K562 (cell line): ENCODE data around the gene PREX1. TPM values are rescaled to one million over a fixed set of nuclear protein-coding genes. Genes with fewer than 3 reads are reported as not detected.

ENCODE experiments used
- CAMTA2 ChIP-seq: fragments of 250-450 bp; sonication (Bioruptor Pico); conservative IDR thresholded peaks from 2 replicates; pipeline ENCODE4 v1.5.1; 2022
- CBFA2T3 ChIP-seq: fragments of 450-650 bp; IDR thresholded peaks from 2 replicates; pipeline ENCODE4 v1.6.1; 2017
- CHCHD3 ChIP-seq: fragments of 250-450 bp; sonication (Bioruptor Pico); IDR thresholded peaks from 2 replicates; pipeline ENCODE4 v2.1.2; 2022; ENCODE audit warnings: mild to moderate bottlenecking
- CHD4 ChIP-seq: fragments of 200-600 bp; sonication (generic); IDR thresholded peaks from 3 replicates; pipeline ENCODE4 v1.6.1; 2012; ENCODE audit warnings: low read depth, mild to moderate bottlenecking, mixed read lengths, low read length, inconsistent platforms; ENCODE audit not compliant: insufficient read depth, insufficient replicate concordance, poor library complexity, severe bottlenecking
- CREM ChIP-seq: IDR thresholded peaks from 2 replicates; pipeline ENCODE4 v1.6.1; 2014; ENCODE audit warnings: antibody characterized with exemption, low read depth
- ELF4 ChIP-seq: fragments of 450-650 bp; formaldehyde crosslinking; IDR thresholded peaks from 2 replicates; pipeline ENCODE4 v1.4.0; 2022; ENCODE audit warnings: missing genetic modification characterization
- EP400 ChIP-seq: fragments of 450-650 bp; IDR thresholded peaks from 2 replicates; pipeline ENCODE4 v1.6.1; 2017; ENCODE audit warnings: antibody characterized with exemption, mild to moderate bottlenecking, moderate library complexity
- ETV6 ChIP-seq, 3 experiments: fragments of 150-350 bp in 1 of 3; sonication (generic) in 1 of 3; formaldehyde crosslinking in 1 of 3; IDR thresholded peaks; 2 replicates each; pipeline versions ENCODE4 v1.6.1 to v1.8.0; 2014 to 2022; ENCODE audit warnings: borderline replicate concordance in 2 of 3, low read depth in 2 of 3, antibody characterized with exemption in 1 of 3, low read length in 1 of 3, mild to moderate bottlenecking in 1 of 3, missing genetic modification reagents in 1 of 3
- FOXO4 ChIP-seq: fragments of 450-650 bp; formaldehyde crosslinking; IDR thresholded peaks from 2 replicates; pipeline ENCODE4 v1.4.0; 2020; ENCODE audit warnings: mild to moderate bottlenecking, moderate library complexity
- GABPB2 ChIP-seq: fragments of 250-450 bp; sonication (Bioruptor Pico); conservative IDR thresholded peaks from 2 replicates; pipeline ENCODE4 v1.5.1; 2021; ENCODE audit warnings: mild to moderate bottlenecking
- HIVEP1 ChIP-seq: fragments of 250-450 bp; sonication (Bioruptor Pico); IDR thresholded peaks from 2 replicates; pipeline ENCODE4 v1.4.0; 2020; ENCODE audit warnings: mild to moderate bottlenecking
- HOXB6 ChIP-seq: fragments of 250-450 bp; sonication (Bioruptor Pico); IDR thresholded peaks from 2 replicates; pipeline ENCODE4 v1.5.1; 2022; ENCODE audit warnings: mild to moderate bottlenecking, borderline replicate concordance
- LCOR ChIP-seq: sonication (generic); formaldehyde crosslinking; IDR thresholded peaks from 2 replicates; pipeline ENCODE4 v1.8.0; 2022; ENCODE audit warnings: mild to moderate bottlenecking, missing genetic modification reagents
- MTA1 ChIP-seq: fragments of 450-650 bp; IDR thresholded peaks from 2 replicates; pipeline ENCODE4 v1.6.1; 2017; ENCODE audit warnings: borderline replicate concordance
- NFE2 ChIP-seq: IDR thresholded peaks from 2 replicates; pipeline ENCODE4 v1.6.1; 2014; ENCODE audit warnings: antibody characterized with exemption, low read depth
- NFIC ChIP-seq: fragments of 450-650 bp; IDR thresholded peaks from 2 replicates; pipeline ENCODE4 v1.6.1; 2017; ENCODE audit warnings: mild to moderate bottlenecking, inconsistent platforms
- NKRF ChIP-seq: fragments of 450-650 bp; IDR thresholded peaks from 2 replicates; pipeline ENCODE4 v1.6.1; 2016; ENCODE audit warnings: borderline replicate concordance
- RB1 ChIP-seq: fragments of 450-650 bp; IDR thresholded peaks from 2 replicates; pipeline ENCODE4 v1.6.1; 2017; ENCODE audit warnings: low read depth, mild to moderate bottlenecking
- SMARCE1 ChIP-seq: fragments of 450-650 bp; IDR thresholded peaks from 2 replicates; pipeline ENCODE4 v1.7.1; 2016; ENCODE audit warnings: mild to moderate bottlenecking
- TBL1XR1 ChIP-seq, 2 experiments: IDR thresholded peaks; 2 replicates each; pipeline ENCODE4 v1.6.1; 2012; ENCODE audit warnings: improper control_type of control experiment in 2 of 2, low read length in 2 of 2, mild to moderate bottlenecking in 1 of 2
- TRIM24 ChIP-seq, 2 experiments: fragments of 450-650 bp; IDR thresholded peaks; 2 replicates each; pipeline ENCODE4 v1.6.1; 2016
- WHSC1 ChIP-seq: IDR thresholded peaks from one replicate; pipeline ENCODE4 v1.6.1; 2012; ENCODE audit warnings: low read length, control low read depth, inconsistent platforms
- XRCC3 ChIP-seq: fragments of 450-650 bp; IDR thresholded peaks from 2 replicates; pipeline ENCODE4 v1.6.1; 2017; ENCODE audit warnings: mild to moderate bottlenecking, moderate library complexity
- ZBTB7A ChIP-seq: IDR thresholded peaks from 2 replicates; pipeline ENCODE4 v1.6.1; 2011; ENCODE audit warnings: low read depth, mild to moderate bottlenecking, low read length, moderate library complexity, borderline replicate concordance; ENCODE audit not compliant: control insufficient read depth
- ZFP30 ChIP-seq: fragments of 250-450 bp; sonication (Bioruptor Pico); IDR thresholded peaks from 2 replicates; pipeline ENCODE4 v1.8.0; 2022; ENCODE audit warnings: moderate library complexity, mild to moderate bottlenecking, inconsistent platforms, borderline replicate concordance
- ZFX ChIP-seq: sonication (generic); formaldehyde crosslinking; IDR thresholded peaks from 2 replicates; pipeline ENCODE4 v1.8.0; 2022; ENCODE audit warnings: mild to moderate bottlenecking, missing genetic modification reagents, moderate library complexity
- ZNF23 ChIP-seq: fragments of 250-450 bp; sonication (Bioruptor Pico); IDR thresholded peaks from 2 replicates; pipeline ENCODE4 v1.4.0; 2020; ENCODE audit warnings: mild to moderate bottlenecking
- ZNF384 ChIP-seq: IDR thresholded peaks from 2 replicates; pipeline ENCODE4 v1.6.1; 2012; ENCODE audit warnings: low read depth, low read length, improper control_type of control experiment
- ZNF436 ChIP-seq: fragments of 250-450, 450-650 bp; sonication (Bioruptor Pico); formaldehyde crosslinking; IDR thresholded peaks from 2 replicates; pipeline ENCODE4 v1.7.0; 2020; ENCODE audit warnings: mild to moderate bottlenecking
- polyA plus RNA-seq, 8 experiments: library from polyadenylated mRNA; depleted of rRNA in 4 of 8; stranded (reverse) in 5 of 8; unstranded in 3 of 8; fragments of >200 nt; fragmentation: Nextera tagmentation in 2 of 8; fragmentation: Illumina TruSeq in 1 of 8; extraction: Ambion mirVana in 2 of 8; extraction: Trizol in 1 of 8; gene quantifications; 2 replicates each; pipeline versions ENCODE4 v1.2.1 to v1.2.3, GENCODE V29; 2011 to 2014; ENCODE audit warnings: inconsistent platforms in 1 of 8, missing spikeins in 1 of 8
- total RNA-seq, 7 experiments: library from RNA; depleted of rRNA in 6 of 7; stranded (reverse); fragments of >200 nt in 6 of 7; fragmentation: Illumina TruSeq in 2 of 7; extraction: Trizol in 2 of 7; gene quantifications; 2 replicates each; pipeline versions ENCODE4 v1.2.1 to v1.2.3, GENCODE V29; 2011 to 2021; ENCODE audit warnings: low replicate concordance in 1 of 7

PREX1 gene
- total and polyA plus RNA-seq, 9 of the 15 experiments (the other 6 are each of a cell fraction or from before 2014, with no cell fraction given) = 0.37 to 10.4 (median 4.8) TPM

DNA sequence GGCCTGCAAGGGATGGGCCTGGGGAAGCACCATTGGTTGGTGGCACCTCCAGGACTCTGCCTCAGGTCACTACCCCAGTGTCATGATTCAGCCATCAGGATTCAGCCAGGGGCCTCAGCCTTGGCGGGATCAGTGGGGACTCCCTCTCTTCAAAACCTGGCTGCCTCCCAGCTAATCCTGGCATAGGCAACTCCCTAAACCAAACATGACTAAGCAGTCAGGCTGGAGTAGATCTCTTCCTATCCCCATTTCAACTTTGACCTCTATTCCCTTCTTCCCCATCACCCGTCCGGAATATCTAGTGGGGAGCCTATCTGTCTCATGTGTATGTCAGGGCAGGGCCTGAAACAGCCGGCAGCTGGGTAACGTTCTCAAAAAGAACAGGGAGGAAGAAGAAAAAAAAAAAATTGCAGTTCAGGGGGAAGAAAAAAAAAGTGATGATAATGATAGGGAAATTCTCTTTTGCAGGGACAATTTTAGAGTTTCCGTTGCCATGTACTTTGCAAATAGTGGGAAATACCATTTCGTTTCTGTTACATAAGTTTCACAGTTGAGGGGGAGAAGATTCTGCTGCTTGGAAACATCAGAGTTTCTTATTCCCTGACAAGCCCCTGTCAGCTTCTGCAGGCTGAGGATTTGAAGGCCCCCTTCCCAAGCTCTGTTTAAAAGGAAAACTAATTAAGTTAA, 4.1 kb upstream of the PREX1 start (continued):
- TF ChIP-seq ZBTB7A = no peak
- TF ChIP-seq GABPB2 (CRISPR knock-in tag) = no peak
- TF ChIP-seq CREM = no peak
- 0 out of 4 replicates have a peak, but pooled peaks of 1 of the 2 experiments have one; percentile 9 for TF ChIP-seq TRIM24 (IDR thresholded peaks at IDR 0.05)
- TF ChIP-seq ZFX (CRISPR knock-in tag) = no peak
- peak; percentile 71 for TF ChIP-seq NFIC
- TF ChIP-seq XRCC3 = no peak
- no peak for TF ChIP-seq ZNF23
- no peak for TF ChIP-seq FOXO4 (CRISPR knock-in tag)
- TF ChIP-seq ZNF384 = peak; percentile 54
- no peak for TF ChIP-seq EP400
- TF ChIP-seq LCOR (CRISPR knock-in tag) = no peak
- TF ChIP-seq CBFA2T3 = 0 out of 2 replicates have a peak, but pooled peaks have one; percentile 12
- TF ChIP-seq CHCHD3 = no peak
- no peak for TF ChIP-seq MTA1
- no peak for TF ChIP-seq CAMTA2 (CRISPR knock-in tag)
- no peak for TF ChIP-seq CHD4
- TF ChIP-seq ZFP30 (CRISPR knock-in tag) = no peak
- no peak for TF ChIP-seq NKRF
- no peak for TF ChIP-seq ZNF436 (CRISPR knock-in tag)
- no peak for TF ChIP-seq RB1
- TF ChIP-seq TBL1XR1 (IDR thresholded peaks at IDR 0.05; ENCODE audit: low read length in 2 of 2) = 0 out of 4 replicates have a peak, but pooled peaks of 1 of the 2 experiments have one; percentile 19
- no peak for TF ChIP-seq WHSC1
- TF ChIP-seq HIVEP1 (CRISPR knock-in tag) = no peak
- TF ChIP-seq NFE2 = peak; percentile 76
- no peak for TF ChIP-seq HOXB6 (CRISPR knock-in tag)
- TF ChIP-seq ELF4 (CRISPR knock-in tag) = peak; percentile 43; the same call in 1 of the 2 replicates
- no peak for TF ChIP-seq ETV6 (IDR thresholded peaks at IDR 0.05; ENCODE audit: borderline replicate concordance in 1 of 2, low read depth in 2 of 2, low read length in 1 of 2)
- no peak for TF ChIP-seq ETV6 (CRISPR knock-in tag; IDR thresholded peaks at IDR 0.05; ENCODE audit: borderline replicate concordance)
- peak; percentile 60; the same call in 1 of the 2 replicates for TF ChIP-seq SMARCE1
